H1 (cell line): ENCODE results near the gene SMTNL2. TPM values are rescaled to one million over a fixed set of nuclear protein-coding genes. Genes with fewer than 3 reads are reported as not detected.

Source experiments
- CTCF ChIA-PET: fragments of 300-600 bp; sonication (Branson Sonifier 250); formaldehyde crosslinking; loops from one replicate; lab custom pipeline; 2021; ENCODE audit not compliant: partially characterized antibody; lab: Charles Lee
- POLR2A ChIA-PET: fragments of 300-600 bp; sonication (Branson Sonifier 250); formaldehyde crosslinking; loops from one replicate; lab custom pipeline; 2021; ENCODE audit warnings: inconsistent platforms; ENCODE audit not compliant: partially characterized antibody; lab: Charles Lee
- DNase-seq, 2 experiments: peaks; one replicate each; pipeline versions ENCODE4 v3.0.0 to v3.0.0-alpha.2; 2010 to 2022; ENCODE audit warnings: low spot score in 2 of 2, low read depth in 1 of 2, mixed read lengths in 1 of 2
- FAIRE-seq: peaks from 2 replicates; lab custom pipeline; 2011; peaks lifted over from hg19 to GRCh38; lab: Jason Lieb, UNC
- H2AFZ ChIP-seq: 2 replicates; pipeline ENCODE4 v1.8.1; 2012; ENCODE audit warnings: low read length, inconsistent platforms
- H2AK5ac ChIP-seq: 2 replicates; pipeline ENCODE4 v1.6.1; 2013; ENCODE audit warnings: low read depth, low read length
- H2BK120ac ChIP-seq: replicated peaks from 2 replicates; pipeline ENCODE3; 2013; ENCODE audit warnings: low read depth, low read length, inconsistent platforms
- H2BK12ac ChIP-seq: 2 replicates; pipeline ENCODE4 v1.6.1; 2013; ENCODE audit warnings: low read depth, low read length
- H2BK15ac ChIP-seq: 2 replicates; pipeline ENCODE4 v1.6.1; 2013; ENCODE audit warnings: low read length
- H2BK20ac ChIP-seq: 2 replicates; pipeline ENCODE4 v1.6.1; 2013; ENCODE audit warnings: low read length
- H2BK5ac ChIP-seq: 2 replicates; pipeline ENCODE4 v1.6.1; 2013; ENCODE audit warnings: low read depth, low read length
- H3K14ac ChIP-seq: 2 replicates; pipeline ENCODE4 v1.6.1; 2013; ENCODE audit warnings: inconsistent platforms; ENCODE audit not compliant: insufficient read length
- H3K18ac ChIP-seq: 2 replicates; pipeline ENCODE4 v1.6.1; 2013; ENCODE audit warnings: low read length; ENCODE audit errors: extremely low read depth
- H3K23ac ChIP-seq: 2 replicates; pipeline ENCODE4 v1.6.1; 2013; ENCODE audit warnings: inconsistent platforms; ENCODE audit not compliant: insufficient read length
- H3K23me2 ChIP-seq: 2 replicates; pipeline ENCODE4 v1.6.1; 2013; ENCODE audit warnings: low read depth, low read length
- H3K27ac ChIP-seq: 2 replicates; pipeline ENCODE4 v1.6.1; 2011; ENCODE audit warnings: low read depth, low read length, inconsistent platforms
- H3K27me3 ChIP-seq, 4 experiments: replicated peaks in 1 of 4; 1 replicate in 1 of 4; 2 replicates in 3 of 4; pipeline versions ENCODE4 v1.6.1 to v1.8.1; 2011 to 2013; ENCODE audit warnings: low read length in 3 of 4, mild to moderate bottlenecking in 3 of 4, inconsistent platforms in 2 of 4, mixed read lengths in 2 of 4, moderate library complexity in 1 of 4; ENCODE audit not compliant: control insufficient read depth in 3 of 4, insufficient read depth in 3 of 4; ENCODE audit errors: extremely low read depth in 1 of 4
- H3K36me3 ChIP-seq, 4 experiments: 2 replicates each; pipeline versions ENCODE4 v1.6.1 to v1.8.1; 2011 to 2013; ENCODE audit warnings: mild to moderate bottlenecking in 4 of 4, low read length in 3 of 4, moderate library complexity in 2 of 4, control low read depth in 1 of 4, inconsistent platforms in 1 of 4; ENCODE audit not compliant: insufficient read depth in 4 of 4, control insufficient read depth in 2 of 4
- H3K4ac ChIP-seq: replicated peaks from 2 replicates; pipeline ENCODE3; 2013; ENCODE audit warnings: low read length, low read depth, mixed read lengths, inconsistent platforms; ENCODE audit not compliant: insufficient read length
- H3K4me1 ChIP-seq, 4 experiments: replicated peaks in 1 of 4; 1 replicate in 1 of 4; 2 replicates in 3 of 4; pipeline versions ENCODE4 v1.6.1 to v1.8.1; 2011 to 2013; ENCODE audit warnings: low read length in 3 of 4, inconsistent platforms in 2 of 4, mixed read lengths in 1 of 4; ENCODE audit not compliant: insufficient read depth in 4 of 4, control insufficient read depth in 3 of 4
- H3K4me2 ChIP-seq, 2 experiments: 2 replicates each; pipeline versions ENCODE4 v1.6.1 to v1.8.1; 2011 to 2013; ENCODE audit warnings: low read depth in 2 of 2, low read length in 2 of 2, control low read depth in 1 of 2, inconsistent platforms in 1 of 2, mild to moderate bottlenecking in 1 of 2; ENCODE audit not compliant: insufficient read depth in 1 of 2
- H3K4me3 ChIP-seq, 4 experiments: fragments of 200-600, 300-600 bp in 1 of 4; sonication (generic), shearing (Covaris generic), sonication (Bioruptor Twin) in 1 of 4; 2 replicates each; pipeline versions ENCODE4 v1.5.1 to v1.8.1; 2011 to 2016; ENCODE audit warnings: low read length in 4 of 4, low read depth in 3 of 4, control low read depth in 2 of 4, inconsistent platforms in 2 of 4, mild to moderate bottlenecking in 2 of 4, mixed read lengths in 1 of 4, moderate library complexity in 1 of 4; ENCODE audit not compliant: insufficient read depth in 2 of 4; ENCODE audit errors: extremely low read depth in 1 of 4
- H3K56ac ChIP-seq: replicated peaks from 2 replicates; pipeline ENCODE3; 2013; ENCODE audit warnings: low read depth, mild to moderate bottlenecking, mixed read lengths, low read length, inconsistent platforms; ENCODE audit not compliant: insufficient read length
- H3K79me1 ChIP-seq: 2 replicates; pipeline ENCODE4 v1.6.1; 2013; ENCODE audit warnings: low read depth, low read length, control low read depth
- H3K79me2 ChIP-seq, 2 experiments: 2 replicates each; pipeline versions ENCODE4 v1.6.1 to v1.8.1; 2012 to 2013; ENCODE audit warnings: low read length in 2 of 2, mild to moderate bottlenecking in 2 of 2, inconsistent platforms in 1 of 2; ENCODE audit not compliant: insufficient read depth in 2 of 2, control insufficient read depth in 1 of 2
- H3K9ac ChIP-seq, 4 experiments: replicated peaks in 1 of 4; 1 replicate in 1 of 4; 2 replicates in 3 of 4; pipeline versions ENCODE4 v1.6.1 to v1.8.1; 2011 to 2013; ENCODE audit warnings: low read depth in 3 of 4, low read length in 3 of 4, control low read depth in 2 of 4, mild to moderate bottlenecking in 2 of 4, moderate library complexity in 2 of 4, inconsistent platforms in 1 of 4; ENCODE audit errors: extremely low read depth in 1 of 4
- H3K9me3 ChIP-seq, 2 experiments: 2 replicates each; pipeline versions ENCODE4 v1.6.1 to v1.8.1; 2012 to 2013; ENCODE audit warnings: mild to moderate bottlenecking in 2 of 2, moderate library complexity in 2 of 2, control low read depth in 1 of 2, inconsistent platforms in 1 of 2, low read depth in 1 of 2, low read length in 1 of 2, mixed read lengths in 1 of 2; ENCODE audit not compliant: insufficient read depth in 2 of 2
- H4K20me1 ChIP-seq, 2 experiments: replicated peaks in 1 of 2; 2 replicates each; pipeline versions ENCODE3 to v1.8.1; 2011 to 2013; ENCODE audit warnings: inconsistent platforms in 2 of 2, low read length in 2 of 2, mild to moderate bottlenecking in 1 of 2; ENCODE audit not compliant: insufficient read depth in 2 of 2, control insufficient read depth in 1 of 2
- H4K5ac ChIP-seq: 2 replicates; pipeline ENCODE4 v1.6.1; 2013; ENCODE audit warnings: low read length, low read depth, mixed read lengths, inconsistent platforms; ENCODE audit not compliant: insufficient read length
- H4K8ac ChIP-seq: 2 replicates; pipeline ENCODE4 v1.8.0; 2013; ENCODE audit warnings: mild to moderate bottlenecking, moderate library complexity, low read length, inconsistent platforms; ENCODE audit not compliant: insufficient read depth; ENCODE audit errors: extremely low read depth
- H4K91ac ChIP-seq: replicated peaks from 2 replicates; pipeline ENCODE3; 2013; ENCODE audit warnings: low read length, mixed read lengths, inconsistent platforms; ENCODE audit not compliant: insufficient read length
- CREB1 ChIP-seq: IDR thresholded peaks from 2 replicates; pipeline ENCODE4 v1.6.1; 2012; ENCODE audit warnings: inconsistent platforms
- WGBS, 2 experiments: shearing (Covaris generic) in 1 of 2; methylation state at CpG; one replicate each; pipeline versions ENCODE4 v1.1.6 to v1.1.7; 2013 to 2015; ENCODE audit warnings: low lambda C conversion rate in 2 of 2, mixed read lengths in 2 of 2, inconsistent platforms in 1 of 2, low coverage in 1 of 2, missing lambda C conversion rate in 1 of 2; ENCODE audit not compliant: insufficient replicate concordance in 2 of 2, insufficient coverage in 1 of 2, insufficient read length in 1 of 2; ENCODE audit errors: extremely low coverage in 1 of 2, missing lambda C conversion rate in 1 of 2; 5-methylcytosine and 5-hydroxymethylcytosine counted together
- polyA plus RNA-seq, 7 experiments: library from polyadenylated mRNA; depleted of rRNA in 3 of 7; stranded (reverse) in 5 of 7; unstranded in 2 of 7; fragments of >200 nt in 5 of 7; fragments of 200-250 nt in 2 of 7; gene quantifications; 1 replicate in 5 of 7; 2 replicates in 1 of 7; 4 replicates in 1 of 7; pipeline versions ENCODE4 v1.2.1 to v1.2.3, GENCODE V29; 2011 to 2013; ENCODE audit warnings: missing spikeins in 2 of 7, mixed read lengths in 2 of 7
- total RNA-seq: library from RNA; stranded (reverse); fragmentation: NEBNext Ultra II Directional; extraction: Animal tissue kit (Norgen Biotek cat#: 25700); gene quantifications from 2 replicates; pipeline ENCODE4 v1.2.1, GENCODE V29; 2021

The SMTNL2 gene
- total and polyA plus RNA-seq, 2 of the 8 experiments (the other 6 are each of a cell fraction or from before 2014, with no cell fraction given): 3.6 to 4.5 TPM

DNA sequence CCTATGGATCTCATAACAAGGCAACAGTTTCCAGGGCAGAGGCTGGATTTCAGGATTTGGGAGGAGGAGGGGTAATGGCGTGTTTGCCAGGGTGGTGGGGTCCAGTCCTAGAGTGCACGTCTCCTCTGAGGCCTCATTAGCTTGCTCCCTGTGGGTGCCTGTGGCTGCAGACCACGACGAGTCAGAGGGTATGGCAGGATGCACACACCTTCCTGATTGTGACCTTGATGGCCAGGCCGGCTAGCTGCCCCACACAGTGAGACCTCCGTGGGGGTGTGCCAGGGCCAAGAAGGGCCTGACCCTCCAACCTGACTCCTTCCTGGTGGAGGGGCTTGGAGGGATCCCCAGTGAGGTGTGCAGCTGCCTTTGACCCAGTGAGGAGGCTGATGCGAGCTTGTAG lies 4.0 kb upstream of the SMTNL2 start:
- H3K79me2 ChIP-seq: no peaks in the 10 kb centered on the region
- 0 out of 2 replicates have a peak overlapping the region, but pooled peaks have one; percentile 92 for H2BK15ac ChIP-seq

More for the DNA sequence above, 4.0 kb upstream of the SMTNL2 start:
- Histone ChIP-seq H3K18ac (no peak overlapping the region), H3K79me1 (no peaks in the 10 kb centered on the region), H3K56ac (no peak overlapping the region), H2BK12ac (no peak overlapping the region; the same call in 1 of the 2 replicates), H2BK120ac (no peak overlapping the region), H2BK5ac (no peak overlapping the region), H3K27me3 (peaks cover 4 to 28% (median 25%) of the 10 kb centered on the region in 4 experiments), H3K4me3 (no peak overlapping the region), H3K23ac (no peak overlapping the region), H3K9me3 (no peaks in the 10 kb centered on the region), H4K91ac (no peak overlapping the region), H3K4ac (no peak overlapping the region), H4K5ac (no peak overlapping the region), H4K20me1 (no peaks in the 10 kb centered on the region), H3K36me3 (no peaks in the 10 kb centered on the region), H3K4me1 (peaks cover 4 to 34% (median 24%) of the 10 kb centered on the region in 4 experiments), H3K23me2 (peaks cover 10% of the 10 kb centered on the region; the same call in 1 of the 2 replicates), H3K9ac (no peak overlapping the region), H3K4me2 (no peak overlapping the region), H3K27ac (no peak overlapping the region), H2BK20ac (peak overlapping the region; percentile 99; the same call in 1 of the 2 replicates), H3K14ac (no peak overlapping the region), H4K8ac (no peak overlapping the region), H2AK5ac (no peak overlapping the region; the same call in 1 of the 2 replicates), H2AFZ (no peak overlapping the region)
- FAIRE-seq (no peak), DNase-seq (no peak)
- POLR2A ChIA-PET: interaction anchor here (1.0 to 1.1 kb wide), 2 partner anchors 13 to 19 kb away, joined by 3 to 4 read pairs; no protein-coding TSS in a partner anchor
- WGBS, 2 experiments: 79% methylated on average over 7 of the region's 7 CpGs; no CpG with 5 or more reads in 1 of the 2 experiments
- TF ChIP-seq CREB1: no peak
- CTCF ChIA-PET: interaction anchor here (1.3 to 8.8 kb wide), 6 partner anchors 12 to 45 kb away, joined by 3 to 114 read pairs (median 10); partner anchors contain the start of gene GGT6
